ENCODE measurements around the gene SERPINA7.

- no peak for TF ChIP-seq CTCF (conservative IDR thresholded peaks at IDR 0.05; ENCODE audit: low read length)
- no peak for TF ChIP-seq EZH2phosphoT487 (IDR thresholded peaks at IDR 0.05; ENCODE audit: borderline replicate concordance, low read depth, low read length)
Measured at GRCh38 chrX:106036716-106037115, 1.8 kb downstream of the SERPINA7 start.
